Right lobe of liver (tissue), 4 donors: ENCODE data around the gene IGFL1.

Experiments
- CTCF ChIP-seq, 4 donors: fragments of 200-600 bp in 3 of 4; fragments of 450-650 bp in 1 of 4; IDR thresholded peaks; one replicate each; pipeline versions ENCODE4 v1.5.1 to v1.8.0; 2016 to 2022; ENCODE audit warnings: antibody characterized with exemption in 4 of 4, mild to moderate bottlenecking in 2 of 4
- POLR2A ChIP-seq: fragments of 450-650 bp; IDR thresholded peaks from one replicate; pipeline ENCODE4 v1.6.1; 2017; ENCODE audit warnings: antibody characterized with exemption, mild to moderate bottlenecking
- donor health status: DM: no; HTN: no; CAD: no.
- donor health status: DM: no; HTN: no; CAD: no.
- donor health status: DM: no; HTN: yes; CAD: no.

GRCh38 chr19:46206682-46207081, 22.9 kb upstream of the IGFL1 start:
- TF ChIP-seq CTCF (IDR thresholded peaks at IDR 0.05), result no peak
- no peak for TF ChIP-seq POLR2A
